ENCODE measurements around the gene TGM3.

The TGM3 gene

GRCh38 chr20:2368621-2369020, 72.8 kb downstream of the TGM3 start:
- no peak for TF ChIP-seq ZFX (IDR thresholded peaks at IDR 0.05)
- TF ChIP-seq, protein P1, sequence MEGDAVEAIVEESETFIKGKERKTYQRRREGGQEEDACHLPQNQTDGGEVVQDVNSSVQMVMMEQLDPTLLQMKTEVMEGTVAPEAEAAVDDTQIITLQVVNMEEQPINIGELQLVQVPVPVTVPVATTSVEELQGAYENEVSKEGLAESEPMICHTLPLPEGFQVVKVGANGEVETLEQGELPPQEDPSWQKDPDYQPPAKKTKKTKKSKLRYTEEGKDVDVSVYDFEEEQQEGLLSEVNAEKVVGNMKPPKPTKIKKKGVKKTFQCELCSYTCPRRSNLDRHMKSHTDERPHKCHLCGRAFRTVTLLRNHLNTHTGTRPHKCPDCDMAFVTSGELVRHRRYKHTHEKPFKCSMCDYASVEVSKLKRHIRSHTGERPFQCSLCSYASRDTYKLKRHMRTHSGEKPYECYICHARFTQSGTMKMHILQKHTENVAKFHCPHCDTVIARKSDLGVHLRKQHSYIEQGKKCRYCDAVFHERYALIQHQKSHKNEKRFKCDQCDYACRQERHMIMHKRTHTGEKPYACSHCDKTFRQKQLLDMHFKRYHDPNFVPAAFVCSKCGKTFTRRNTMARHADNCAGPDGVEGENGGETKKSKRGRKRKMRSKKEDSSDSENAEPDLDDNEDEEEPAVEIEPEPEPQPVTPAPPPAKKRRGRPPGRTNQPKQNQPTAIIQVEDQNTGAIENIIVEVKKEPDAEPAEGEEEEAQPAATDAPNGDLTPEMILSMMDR (conservative IDR thresholded peaks at IDR 0.05), result no peak
- H3K27ac ChIP-seq, result no peak overlapping the region

DNA sequence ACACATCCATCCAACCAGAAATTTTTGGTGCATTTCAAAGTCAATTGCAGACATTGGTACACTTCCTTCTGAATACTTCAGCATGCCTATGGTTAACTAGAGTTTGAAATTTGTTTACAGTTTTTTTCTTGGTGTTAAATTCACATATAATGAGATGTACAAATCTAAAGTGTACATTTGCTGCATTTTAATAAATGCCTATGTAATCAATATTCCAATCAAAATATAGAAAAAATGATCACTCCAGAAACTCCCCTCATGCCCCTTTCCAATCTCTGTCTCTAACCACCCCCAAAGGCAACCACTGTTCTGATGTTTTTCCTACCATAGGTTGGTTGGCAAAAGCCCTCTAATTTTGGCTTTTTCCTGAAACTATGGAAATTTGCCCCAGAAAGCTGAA, 77.3 kb downstream of the TGM3 start:
- no peak for TF ChIP-seq ZFX (IDR thresholded peaks at IDR 0.05)
- TF ChIP-seq, protein P1 (conservative IDR thresholded peaks at IDR 0.05), result no peak
- H3K27ac ChIP-seq, result no peak overlapping the region

GRCh38 chr20:2374346-2375125, 78.7 kb downstream of the TGM3 start:
- TF ChIP-seq, protein P1 (conservative IDR thresholded peaks at IDR 0.05), result no peak
- no peak for TF ChIP-seq ZFX (IDR thresholded peaks at IDR 0.05)
- H3K27ac ChIP-seq, result no peak overlapping the region

DNA sequence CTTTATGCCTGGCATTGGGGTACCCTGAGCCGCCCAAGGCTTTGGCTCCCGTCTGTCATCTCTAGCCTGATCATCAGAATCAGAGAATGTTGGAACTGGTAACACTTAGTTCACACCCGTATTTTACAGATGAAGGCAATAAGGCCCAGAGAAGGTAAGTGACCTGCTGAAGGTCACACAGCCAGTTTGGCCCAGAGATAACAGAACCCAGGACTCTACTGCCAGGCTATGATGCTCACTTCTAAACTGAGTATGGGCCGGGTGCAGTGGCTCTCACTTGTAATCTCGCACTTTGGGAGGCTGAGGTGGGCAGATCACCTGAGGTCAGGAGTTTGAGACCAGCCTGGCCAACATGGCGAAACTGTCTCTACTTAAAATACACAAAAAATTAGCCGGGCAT, 83.1 kb downstream of the TGM3 start:
- H3K27ac ChIP-seq, result no peak overlapping the region
- TF ChIP-seq, protein P1 (conservative IDR thresholded peaks at IDR 0.05), result no peak
- TF ChIP-seq ZFX (IDR thresholded peaks at IDR 0.05), result no peak

- H3K27ac ChIP-seq, result no peak overlapping the region
- no peak for TF ChIP-seq ZFX (IDR thresholded peaks at IDR 0.05)
- TF ChIP-seq, protein P1 (conservative IDR thresholded peaks at IDR 0.05), result no peak
Measured at GRCh38 chr20:2379511-2380229, 83.9 kb downstream of the TGM3 start.

- no peak within 1 kb of the TSS for H3K27ac ChIP-seq
- no peak for TF ChIP-seq ZFX (IDR thresholded peaks at IDR 0.05)
- TF ChIP-seq, protein P1 (conservative IDR thresholded peaks at IDR 0.05), result no peak
Measured at GRCh38 chr20:2380601-2381000, 84.8 kb downstream of the TGM3 start, which contains the start of gene TGM6. Gene TGM6 (plus strand): TSS chr20:2380901. CDS start chr20:2380969, 68 bp downstream.

GRCh38 chr20:2381303-2381702, 85.5 kb downstream of the TGM3 start:
- TF ChIP-seq, protein P1 (conservative IDR thresholded peaks at IDR 0.05), result no peak
- no peak for TF ChIP-seq ZFX (IDR thresholded peaks at IDR 0.05)
- H3K27ac ChIP-seq, result no peak overlapping the region

Measured in C4-2B (cell line).